Middle frontal gyrus (tissue), 1 donor: ENCODE data around the gene CD84.
"Not testable (repeated sequence)": the region's sequence is repeated elsewhere in the genome, so short reads cannot be mapped to it uniquely, and the experiment has no call there.

Experiments used
- DNase-seq: peaks from one replicate; pipeline ENCODE4 v3.0.0-alpha.2; 2015; ENCODE audit warnings: low spot score; ENCODE audit errors: extremely low spot score

Gene CD84

DNA sequence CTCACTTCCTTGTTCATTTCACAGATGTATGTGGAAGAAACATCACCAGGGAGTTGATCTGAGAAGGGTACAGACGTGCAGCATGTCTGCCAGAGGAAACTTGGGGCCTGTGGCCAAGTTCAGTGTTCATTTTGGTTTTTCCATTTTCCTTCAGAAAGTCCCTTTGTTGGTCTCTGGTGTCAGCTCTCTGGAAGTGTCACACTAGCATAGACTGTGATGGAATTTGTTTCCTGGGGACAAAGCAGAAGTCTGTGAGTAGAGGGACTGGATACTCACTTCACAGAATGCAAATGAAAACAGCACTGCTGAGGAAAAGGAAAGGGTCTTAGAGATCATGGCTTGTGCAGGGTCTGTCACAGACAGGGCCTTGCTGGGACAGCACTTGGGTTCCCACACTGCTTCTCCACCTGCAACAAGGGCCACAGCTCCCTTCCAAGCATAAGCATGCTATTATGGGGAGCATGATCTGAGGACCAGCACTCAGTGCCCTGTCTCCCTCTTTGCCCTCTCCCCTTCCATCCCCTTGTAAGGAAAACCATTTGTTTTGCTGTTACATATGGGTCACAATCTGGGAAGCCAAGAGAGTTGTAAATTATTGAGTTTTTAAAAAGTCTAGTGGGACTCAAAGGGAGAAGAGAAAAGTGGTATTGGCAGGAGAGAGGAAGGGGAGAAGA lies 31.4 kb upstream of the CD84 start:
- no peak for DNase-seq

DNA sequence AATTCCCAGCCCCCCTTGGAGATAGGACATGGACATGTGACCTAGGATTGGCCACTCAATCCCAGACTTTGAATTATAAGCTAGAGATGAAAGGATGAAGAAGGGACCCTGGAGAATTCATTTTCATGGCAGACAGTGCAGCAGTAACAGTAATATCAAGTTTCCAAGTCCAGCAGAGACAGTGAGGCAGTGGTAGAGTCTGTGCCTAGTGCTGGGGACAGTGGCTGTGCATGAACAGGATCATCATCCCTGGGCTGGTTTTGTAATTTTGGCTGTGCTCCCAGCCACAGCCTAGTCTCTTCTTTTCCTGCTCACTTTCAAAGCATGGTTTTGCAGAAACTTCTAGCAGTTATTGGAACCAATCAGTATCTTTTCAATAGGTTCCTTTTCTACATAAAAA lies 29.6 kb upstream of the CD84 start:
- no peak for DNase-seq

DNA sequence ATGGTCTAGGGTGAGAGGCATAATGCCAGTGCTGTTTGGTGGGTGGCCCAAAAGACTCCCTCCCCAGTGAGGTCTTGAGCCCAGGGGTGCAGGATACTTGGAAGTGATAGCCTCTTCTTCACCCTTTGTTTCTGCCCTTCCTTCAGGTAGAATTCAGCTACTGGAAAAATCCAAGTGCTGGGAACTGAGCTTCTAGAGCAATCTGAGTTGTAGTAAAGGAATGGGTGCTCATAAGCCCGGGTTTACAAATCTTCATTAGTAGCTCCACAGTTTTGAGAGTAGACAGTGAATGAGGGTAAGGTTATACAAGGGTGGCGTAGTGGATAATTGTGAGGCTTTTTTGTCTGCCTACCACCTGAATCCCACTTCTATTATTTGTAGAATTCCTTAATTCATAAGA lies 29.2 kb upstream of the CD84 start:
- no peak for DNase-seq

DNA sequence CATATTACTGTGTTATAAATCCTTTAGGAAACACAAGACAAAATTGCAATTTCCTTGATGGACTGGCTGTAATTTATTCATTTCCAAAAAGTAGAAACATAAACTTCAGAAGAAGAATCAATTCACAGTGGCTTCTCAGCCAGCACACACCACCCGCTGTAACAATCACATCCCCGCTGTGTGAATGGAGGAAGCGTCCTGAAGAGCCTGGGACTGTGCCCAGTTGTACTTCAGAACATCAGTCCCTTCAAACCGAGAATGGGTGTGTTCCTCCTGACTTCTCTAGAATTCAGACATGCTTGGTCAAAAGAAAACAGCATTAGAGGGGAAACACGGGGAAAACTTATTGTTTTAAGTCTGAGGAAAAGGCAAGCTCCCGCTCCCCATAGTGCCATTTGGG lies 28.8 kb upstream of the CD84 start:
- no peak for DNase-seq

DNA sequence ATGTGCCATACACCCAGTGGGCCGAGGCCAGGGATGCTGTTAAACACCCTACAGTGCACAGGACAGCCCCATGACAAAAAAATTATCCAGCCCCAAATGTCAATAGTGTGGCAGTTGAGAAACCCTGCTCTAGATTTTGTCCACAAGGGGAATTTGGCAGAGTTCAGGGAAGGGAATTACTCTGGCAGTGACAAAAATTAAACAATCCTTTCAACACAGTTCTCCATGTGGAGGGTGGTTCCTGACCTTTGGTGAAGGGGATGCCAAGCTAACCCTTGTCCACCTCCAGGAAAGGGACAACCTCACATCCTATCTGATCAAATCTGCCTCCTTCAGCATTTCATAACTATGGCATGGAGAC lies 28.4 kb upstream of the CD84 start:
- no peak for DNase-seq

DNA sequence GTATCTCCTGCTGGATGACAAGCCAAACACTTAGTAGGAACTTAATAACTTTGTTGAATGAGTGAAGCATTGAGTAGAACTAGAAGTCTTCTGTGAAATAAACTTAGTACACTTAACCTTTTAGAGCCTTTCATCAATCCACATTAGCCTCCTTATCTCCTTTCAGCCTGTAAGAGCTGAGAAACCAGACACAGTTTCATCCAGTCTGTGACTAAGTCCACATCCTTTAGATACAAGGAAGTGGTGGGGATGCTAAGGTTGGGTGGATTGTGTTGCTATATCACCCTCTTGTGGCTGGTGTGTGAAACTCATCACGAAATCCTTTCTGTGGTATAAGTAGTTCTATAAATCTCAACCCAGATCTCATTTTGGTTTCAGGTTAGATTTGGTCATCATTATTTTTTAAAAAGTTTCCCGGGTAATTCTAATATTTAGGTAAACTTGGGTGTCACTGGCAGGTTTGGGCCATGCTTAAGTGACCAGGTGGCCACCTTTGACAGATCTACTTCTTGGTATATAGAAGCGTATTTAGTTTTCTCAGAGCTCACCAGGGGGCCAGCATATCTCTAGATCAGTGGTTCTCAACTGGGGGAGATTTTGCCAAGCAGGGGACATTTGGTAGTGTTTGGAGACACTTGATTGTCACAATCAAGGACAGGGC lies 27.8 kb upstream of the CD84 start:
- peak; percentile 18 for DNase-seq

DNA sequence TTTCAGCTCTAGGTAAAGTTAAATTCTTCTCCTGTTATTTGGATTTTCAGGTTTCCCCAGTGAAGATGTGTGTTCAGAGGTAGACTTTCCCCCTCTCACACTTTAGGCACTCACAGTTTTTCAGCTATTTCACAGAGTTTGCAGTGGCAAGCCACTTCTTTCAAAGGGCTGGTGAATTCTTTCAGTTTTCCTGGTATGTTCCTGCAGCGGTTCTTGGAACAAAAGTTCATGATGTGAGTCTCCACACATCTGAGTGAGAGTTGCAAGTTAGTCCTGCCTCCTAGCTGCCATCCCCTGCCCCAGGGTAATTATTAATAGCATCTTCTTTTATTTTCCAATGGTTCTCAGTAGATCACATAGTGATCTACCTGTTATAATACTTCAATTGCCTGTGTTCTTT lies 27.3 kb upstream of the CD84 start:
- DNase-seq = no peak

DNA sequence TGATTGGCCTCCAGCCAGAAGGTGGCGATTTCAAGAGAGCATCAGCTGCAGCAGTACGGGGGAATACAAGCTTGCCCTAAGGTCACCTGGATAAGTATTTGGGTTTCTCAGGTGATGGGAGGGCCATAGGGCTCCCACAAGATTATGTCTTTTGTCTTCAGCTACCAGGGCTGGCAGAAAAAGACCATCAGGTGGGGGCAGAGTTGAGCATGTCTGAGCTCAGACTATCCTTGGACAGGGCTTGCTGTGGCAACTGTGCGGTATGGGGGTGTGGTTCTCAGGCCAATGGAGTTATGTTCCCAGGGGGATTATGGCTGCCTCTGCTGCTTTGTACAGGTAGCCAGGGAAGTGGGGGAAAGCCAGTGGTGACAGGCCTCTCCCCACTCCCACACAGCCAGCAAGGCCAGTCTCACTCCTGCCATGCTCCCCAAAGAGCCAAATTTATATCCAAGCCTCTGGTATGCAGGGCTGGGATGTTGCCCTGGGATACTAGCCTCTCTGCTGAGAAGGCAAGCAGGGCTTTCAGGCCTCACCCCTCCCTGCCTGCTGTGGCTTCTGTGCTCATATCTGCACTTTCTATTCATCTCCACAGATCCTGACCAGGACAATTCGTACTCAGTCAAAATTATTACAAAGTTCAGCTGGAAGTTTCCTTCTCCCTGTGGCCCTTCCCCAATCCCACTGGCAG lies 26.6 kb upstream of the CD84 start:
- no peak for DNase-seq

DNA sequence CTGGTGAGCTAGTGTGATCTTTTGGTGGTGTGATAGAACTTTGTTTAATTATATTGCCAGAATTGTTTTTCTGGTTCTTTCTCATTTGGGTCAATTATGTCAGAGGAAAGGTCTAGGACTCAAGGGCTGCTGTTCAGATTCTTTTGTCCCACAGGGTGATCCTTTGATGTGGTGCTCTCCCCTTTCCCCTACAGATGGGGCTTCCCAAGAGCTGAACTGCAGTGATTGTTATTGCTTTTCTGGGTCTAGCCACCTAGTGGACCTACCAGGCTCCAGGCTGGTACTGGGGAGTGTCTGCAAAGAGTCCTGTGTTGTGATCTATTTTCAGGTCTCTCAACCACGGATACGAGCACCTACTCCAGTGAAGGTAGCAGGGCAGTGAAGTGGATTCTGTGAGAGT lies 25.9 kb upstream of the CD84 start:
- DNase-seq = no peak

DNA sequence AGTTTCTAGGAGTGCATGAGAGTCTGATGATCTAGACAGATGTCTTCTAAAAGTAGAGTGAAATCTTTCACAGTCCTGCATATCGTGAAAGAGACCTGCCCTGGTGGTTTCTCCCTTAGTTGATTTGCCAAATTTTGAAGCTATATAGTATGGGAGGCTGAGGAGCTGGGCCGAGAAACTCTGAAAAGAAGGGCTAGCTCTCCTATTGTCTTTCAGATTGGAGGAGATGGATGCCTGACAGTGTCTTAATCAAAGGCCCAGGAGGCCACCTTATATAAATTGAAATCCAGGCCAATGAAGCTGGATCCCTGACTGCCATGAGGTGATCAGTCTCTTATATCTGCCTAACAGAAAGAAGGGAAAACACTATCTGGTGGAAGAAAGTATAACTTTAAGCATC lies 18.4 kb upstream of the CD84 start:
- no peak for DNase-seq

DNA sequence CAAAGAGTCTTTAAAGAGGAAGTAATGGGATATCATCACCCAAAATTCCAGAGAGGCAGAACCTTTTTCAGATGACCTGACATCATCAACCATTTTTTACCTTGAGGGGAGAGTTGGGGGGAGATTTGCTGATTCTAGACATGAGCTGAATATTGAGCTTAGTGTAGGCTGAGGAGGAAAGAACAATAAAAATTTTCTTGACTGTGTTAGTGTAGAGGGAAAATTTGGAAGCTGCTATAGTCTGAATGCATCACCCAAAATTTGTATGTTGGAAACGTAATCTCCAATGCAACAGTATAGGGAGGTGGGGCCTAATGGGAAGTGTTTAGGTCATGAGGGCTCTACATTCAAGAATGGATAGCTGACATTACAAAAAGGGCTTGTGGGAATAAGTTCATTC lies 17.8 kb upstream of the CD84 start:
- DNase-seq = no peak

DNA sequence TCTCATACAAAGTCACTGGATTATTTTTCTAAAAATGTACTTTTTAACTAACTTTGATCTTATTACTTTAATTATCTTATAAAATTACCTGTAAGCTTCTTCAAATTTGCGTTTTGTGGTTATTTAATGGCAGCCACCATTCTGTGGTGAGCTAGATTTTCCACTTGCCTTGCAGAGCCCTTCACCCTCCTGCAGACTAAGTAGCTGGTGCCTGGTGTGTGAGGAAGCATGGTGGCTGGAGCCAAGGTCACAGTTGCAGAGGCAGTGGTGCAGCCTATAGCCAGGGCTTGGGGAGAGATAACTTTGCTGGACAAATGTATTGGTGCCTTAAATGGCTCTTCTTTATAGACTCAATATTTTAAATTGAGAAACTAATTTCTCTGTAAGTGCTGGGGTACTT lies 11.2 kb upstream of the CD84 start:
- DNase-seq = no peak

DNA sequence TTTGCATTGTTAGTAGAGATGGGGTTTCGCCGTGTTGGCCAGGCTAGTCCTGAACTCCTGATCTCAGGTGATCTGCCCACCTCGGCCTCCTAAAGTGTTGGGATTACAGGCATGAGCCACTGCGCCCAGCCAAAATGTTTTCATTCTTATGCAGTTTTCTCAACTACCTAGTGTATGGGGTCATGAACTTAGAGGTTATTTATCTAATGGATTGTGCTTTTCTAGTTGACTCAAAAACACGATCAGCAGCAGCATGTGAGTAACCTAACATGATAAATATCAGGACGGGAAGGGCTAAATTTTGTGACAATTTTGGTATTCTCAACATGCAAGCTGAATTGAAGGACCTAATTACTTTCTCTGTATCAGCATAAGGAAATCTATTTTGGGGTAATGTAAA lies 9.2 kb upstream of the CD84 start:
- DNase-seq = no peak

DNA sequence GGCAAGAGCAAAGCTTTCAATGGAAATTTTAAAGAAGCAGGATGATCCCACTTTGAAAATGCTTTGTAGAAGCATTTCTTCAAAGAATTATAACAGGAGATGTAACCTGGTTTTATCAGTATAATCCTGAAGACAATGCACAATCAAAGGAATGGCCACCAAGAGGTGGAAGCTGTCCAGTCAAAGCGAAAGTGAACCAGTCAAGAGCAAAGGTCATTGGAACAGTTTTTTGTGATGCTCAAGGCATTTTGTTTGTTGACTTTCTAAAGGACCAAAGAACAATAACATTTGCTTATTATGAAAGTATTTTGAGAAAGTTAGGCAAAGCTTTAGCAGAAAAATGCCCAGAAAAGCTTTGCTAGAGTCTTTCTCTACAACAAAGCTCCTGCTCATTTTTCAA lies 5.5 kb upstream of the CD84 start:
- no peak for DNase-seq

DNA sequence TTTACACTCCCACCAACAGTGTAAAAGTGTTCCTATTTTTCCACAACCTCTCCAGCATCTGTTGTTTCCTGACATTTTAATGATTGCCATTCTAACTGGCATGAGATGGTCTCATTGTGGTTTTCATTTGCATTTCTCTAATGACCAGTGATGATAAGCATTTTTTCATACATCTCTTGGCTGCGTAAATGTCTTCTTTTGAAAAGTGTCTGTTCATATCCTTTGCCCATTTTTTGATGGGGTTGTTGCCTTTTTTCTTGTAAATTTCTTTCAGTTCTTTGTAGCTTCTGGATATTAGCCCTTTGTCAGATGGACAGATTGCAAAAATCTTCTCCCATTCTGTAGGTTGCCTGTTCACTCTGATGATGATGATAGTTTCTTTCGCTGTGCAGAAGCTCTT lies 3.7 kb upstream of the CD84 start:
- DNase-seq = not testable (repeated sequence)

DNA sequence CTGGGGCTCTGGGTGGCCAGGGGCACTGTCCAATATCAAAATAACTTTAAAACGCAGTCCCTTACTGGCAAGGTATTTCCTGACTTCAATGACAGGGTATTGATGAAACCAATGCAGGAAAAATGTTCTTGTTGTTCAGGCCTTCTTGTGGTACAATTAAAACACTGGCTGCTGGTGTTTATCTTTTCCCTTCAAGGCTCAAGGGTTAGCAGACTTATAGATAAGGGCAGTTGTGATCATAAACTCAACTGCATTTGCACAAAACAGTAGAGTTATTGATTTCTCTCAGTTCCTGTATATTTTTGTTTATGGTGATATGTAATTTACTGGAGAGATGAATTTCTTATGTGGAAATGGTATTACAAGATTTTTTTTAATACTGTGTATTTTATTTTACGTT lies 2.7 kb upstream of the CD84 start:
- DNase-seq = no peak

DNA sequence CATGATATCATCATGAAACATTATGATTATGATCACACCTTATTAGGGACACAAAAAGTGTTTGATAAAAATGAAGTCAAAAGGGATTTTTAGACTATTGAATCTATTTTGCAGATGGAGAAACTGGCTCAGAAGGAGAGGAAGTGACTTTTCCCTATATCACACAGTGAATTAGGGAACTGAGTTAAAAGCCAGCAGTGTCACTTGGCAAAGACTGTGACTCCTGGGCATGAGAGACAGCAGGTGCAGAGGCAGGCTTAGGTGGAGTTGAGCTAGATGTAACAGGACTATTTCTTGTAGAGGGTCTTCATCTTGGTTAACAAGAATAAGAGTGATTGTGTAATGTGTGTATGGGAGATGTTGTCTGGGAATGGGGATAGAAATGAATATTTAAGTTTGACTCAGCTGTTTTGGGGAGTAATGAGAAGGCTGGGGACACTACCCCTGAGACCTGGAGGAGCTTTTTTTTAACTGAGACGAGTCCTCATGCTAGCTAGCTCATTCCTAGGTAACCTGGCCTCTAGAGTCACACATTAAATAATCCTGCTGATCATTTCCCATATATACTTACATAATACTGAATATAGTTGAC lies 1.0 kb upstream of the CD84 start:
- no peak for DNase-seq

DNA sequence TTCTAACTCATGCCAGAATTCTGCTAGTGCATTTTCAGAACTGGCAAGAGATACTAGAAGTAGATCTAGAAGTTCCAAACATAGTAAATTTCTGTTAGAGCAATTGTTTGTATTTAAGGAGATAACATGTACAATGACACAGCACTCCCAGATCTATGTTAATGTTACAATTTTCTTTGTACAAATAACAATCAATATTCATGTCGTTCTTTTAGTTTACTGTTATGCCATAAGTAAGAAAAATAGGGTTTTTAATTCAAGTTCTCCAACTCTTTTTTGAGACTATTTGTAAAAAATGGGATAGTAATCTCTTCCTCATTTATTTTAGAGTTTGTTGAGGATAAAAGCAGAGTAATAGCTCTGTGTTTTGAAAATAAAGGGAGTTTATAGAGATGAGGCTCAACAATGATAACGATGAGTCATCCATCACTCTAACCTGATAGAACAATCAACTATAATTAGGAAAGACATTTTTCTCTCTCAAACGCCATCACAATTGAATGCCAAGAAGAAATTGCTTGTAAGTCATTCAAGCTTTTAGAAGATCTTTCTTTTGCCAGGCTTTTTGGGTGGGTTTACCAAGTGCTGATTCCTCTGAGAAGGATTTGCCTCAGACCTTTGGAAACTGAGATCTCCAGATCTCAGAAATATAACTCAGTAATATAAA lies 638 bp downstream of the CD84 start:
- no peak for DNase-seq

DNA sequence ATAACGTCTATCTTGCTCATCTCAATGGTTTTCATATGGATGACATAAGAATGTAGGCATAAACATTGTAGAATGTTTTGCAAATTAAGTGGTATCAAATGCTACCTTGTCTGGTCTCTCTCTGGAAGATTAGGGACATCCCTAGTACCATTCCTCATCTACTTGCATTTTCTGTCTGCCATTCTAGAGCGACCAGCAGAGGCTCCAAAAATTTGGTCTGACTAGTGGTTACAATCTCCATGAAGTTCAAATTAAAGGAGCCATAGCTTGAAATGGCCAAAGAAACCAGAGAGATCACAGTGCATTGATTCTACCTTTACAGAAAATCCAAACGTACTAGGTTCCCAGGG lies 1.1 kb downstream of the CD84 start:
- no peak for DNase-seq

DNA sequence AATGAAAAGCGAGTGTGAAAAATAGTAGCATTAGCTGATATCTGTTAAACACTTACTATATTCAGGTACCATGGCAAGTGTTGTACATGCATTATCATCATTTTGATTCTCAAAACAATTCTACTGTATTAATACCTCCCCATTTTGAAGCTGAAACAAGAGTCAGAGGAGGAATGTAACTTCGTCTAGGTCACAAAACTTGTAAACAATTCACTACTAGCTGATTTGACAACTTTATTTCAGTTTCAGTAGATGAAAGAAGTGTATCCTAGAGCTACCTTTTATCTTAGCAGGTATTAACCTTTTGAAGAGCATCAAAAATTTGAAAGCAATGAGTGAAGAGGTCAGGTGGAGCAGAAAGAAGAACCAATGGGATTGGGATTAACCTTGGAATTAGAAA lies 1.6 kb downstream of the CD84 start:
- DNase-seq = no peak

DNA sequence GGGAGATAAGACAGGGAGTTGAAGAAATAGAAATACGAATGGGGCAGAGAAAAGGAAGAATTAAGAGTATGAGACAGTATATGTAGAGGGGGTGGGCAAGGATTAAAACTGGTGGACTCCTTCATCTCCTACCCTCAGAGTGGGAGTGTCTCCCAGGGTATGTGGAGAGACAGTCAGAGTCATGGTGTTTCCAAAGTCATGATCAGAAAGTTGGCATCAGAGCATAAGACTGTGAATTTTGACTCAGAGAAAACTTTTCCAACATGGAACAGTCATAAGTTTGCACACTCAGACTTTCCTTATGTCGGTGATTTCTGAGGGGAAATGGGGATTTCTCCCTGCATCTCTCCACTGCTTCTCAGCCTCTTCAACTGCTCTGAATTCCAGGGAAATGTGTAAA lies 2.4 kb downstream of the CD84 start:
- DNase-seq = no peak

DNA sequence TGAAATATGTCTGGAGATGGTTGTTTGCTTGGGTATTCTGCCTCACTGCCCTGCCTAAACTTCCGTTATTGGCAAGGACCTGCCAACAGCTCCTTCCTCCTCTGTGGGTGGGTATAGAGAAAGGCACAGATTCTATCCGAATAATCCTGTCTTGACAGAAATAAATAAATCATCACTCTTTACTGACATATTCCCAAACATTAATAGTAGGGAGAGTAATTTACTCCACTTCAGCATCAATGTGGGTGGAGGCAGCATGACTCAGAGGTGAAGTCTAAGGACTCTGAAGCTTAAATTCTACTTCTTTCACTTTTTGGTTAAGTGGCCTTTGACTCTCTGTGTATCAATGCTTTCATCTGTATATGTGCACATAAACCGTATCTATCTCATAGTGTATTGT lies 2.9 kb downstream of the CD84 start:
- no peak for DNase-seq
